Loucy (cell line): ENCODE data around the gene PRXL2A.

Experiments
- H2AFZ ChIP-seq: fragments of 200-600 bp; sonication (generic); 2 replicates; pipeline ENCODE4 v1.6.0; 2016; ENCODE audit warnings: antibody characterized with exemption, mild to moderate bottlenecking, low read length, moderate library complexity
- H3F3A ChIP-seq: fragments of 200-600 bp; 2 replicates; pipeline ENCODE4 v1.6.0; 2016; ENCODE audit warnings: antibody characterized with exemption, low read depth, mild to moderate bottlenecking
- H3K27me3 ChIP-seq: fragments of 200-600 bp; sonication (generic); 2 replicates; pipeline ENCODE4 v1.6.1; 2014; ENCODE audit warnings: low read length, mild to moderate bottlenecking; ENCODE audit not compliant: insufficient read depth, poor library complexity, severe bottlenecking
- H3K36me3 ChIP-seq: fragments of 200-600 bp; sonication (generic); 2 replicates; pipeline ENCODE4 v1.6.1; 2016; ENCODE audit warnings: low read length; ENCODE audit not compliant: insufficient read depth
- H3K4me1 ChIP-seq: fragments of 200-600 bp; sonication (generic); 2 replicates; pipeline ENCODE4 v1.5.1; 2014; ENCODE audit warnings: low read length, mild to moderate bottlenecking; ENCODE audit not compliant: insufficient read depth, poor library complexity, severe bottlenecking
- H3K4me2 ChIP-seq: fragments of 200-600 bp; sonication (generic); 2 replicates; pipeline ENCODE4 v1.6.0; 2014; ENCODE audit warnings: antibody characterized with exemption, low read length, low read depth, mild to moderate bottlenecking; ENCODE audit not compliant: poor library complexity, severe bottlenecking
- H3K4me3 ChIP-seq: fragments of 200-600 bp; sonication (generic); 2 replicates; pipeline ENCODE4 v1.5.1; 2014; ENCODE audit warnings: low read length, mild to moderate bottlenecking, mixed read lengths; ENCODE audit not compliant: poor library complexity, severe bottlenecking
- H3K79me2 ChIP-seq: fragments of 200-600 bp; sonication (generic); 2 replicates; pipeline ENCODE4 v1.6.1; 2014; ENCODE audit warnings: low read length; ENCODE audit not compliant: insufficient read depth
- H3K9ac ChIP-seq: fragments of 200-600 bp; sonication (generic); 2 replicates; pipeline ENCODE4 v1.6.0; 2014; ENCODE audit warnings: mild to moderate bottlenecking, low read depth, low read length, moderate library complexity; ENCODE audit not compliant: poor library complexity, severe bottlenecking
- H3K9me2 ChIP-seq: fragments of 200-600 bp; sonication (generic); replicated peaks from 2 replicates; pipeline ENCODE4 v1.6.1; 2016; ENCODE audit warnings: low read depth, low read length, mixed read lengths
- H3K9me3 ChIP-seq: fragments of 200-600 bp; sonication (generic); 2 replicates; pipeline ENCODE4 v1.6.1; 2014; ENCODE audit warnings: mild to moderate bottlenecking, antibody characterized with exemption, low read length, low read depth; ENCODE audit not compliant: insufficient read depth
- H4K20me1 ChIP-seq: fragments of 200-600 bp; sonication (generic); 2 replicates; pipeline ENCODE4 v1.6.0; 2014; ENCODE audit warnings: antibody characterized with exemption, low read length, mild to moderate bottlenecking; ENCODE audit not compliant: insufficient read depth, poor library complexity, severe bottlenecking
- EZH2phosphoT487 ChIP-seq: fragments of 200-600 bp; IDR thresholded peaks from 2 replicates; pipeline ENCODE4 v1.6.1; 2018; ENCODE audit warnings: antibody characterized with exemption, mild to moderate bottlenecking, moderate library complexity, borderline replicate concordance
- TF ChIP-seq, protein P1 (sequence below): fragments of 200-600 bp; sonication (generic); conservative IDR thresholded peaks from 2 replicates; pipeline ENCODE4 v1.5.1; 2014; ENCODE audit warnings: mild to moderate bottlenecking, antibody characterized with exemption, low read length

PRXL2A gene

DNA sequence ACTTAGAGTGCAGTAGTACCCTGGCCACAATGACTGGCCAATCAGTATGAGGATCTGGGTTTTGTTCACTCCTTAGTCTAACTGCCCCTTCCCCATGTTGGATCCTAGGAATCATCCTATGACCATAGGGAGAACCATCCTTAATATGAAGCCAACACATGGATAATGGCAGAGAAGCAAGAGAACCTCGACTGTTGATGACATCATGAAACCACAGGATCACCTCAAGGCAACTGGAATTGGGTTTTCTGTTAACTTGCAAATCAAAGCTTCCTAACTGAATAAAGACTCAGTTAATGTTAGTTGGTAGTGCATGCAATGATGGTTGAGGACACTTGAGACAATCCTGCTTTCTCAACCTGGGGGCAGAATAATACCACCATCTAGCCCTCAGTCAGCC is 3.3 kb upstream of the PRXL2A start:
- Histone ChIP-seq H3K27me3 (no peaks in the 10 kb centered on the region), H3K4me2 (no peak overlapping the region), H3K9ac (no peak overlapping the region), H2AFZ (no peak overlapping the region), H3K9me3 (no peaks in the 10 kb centered on the region), H3K79me2 (peaks cover 16% of the 10 kb centered on the region), H3K4me1 (peaks cover 24% of the 10 kb centered on the region), H3F3A (no peaks in the 10 kb centered on the region), H3K36me3 (no peaks in the 10 kb centered on the region), H4K20me1 (no peaks in the 10 kb centered on the region), H3K9me2 (no peaks in the 10 kb centered on the region), H3K4me3 (no peak overlapping the region)
- TF ChIP-seq EZH2phosphoT487 = no peak
- TF ChIP-seq, protein P1, sequence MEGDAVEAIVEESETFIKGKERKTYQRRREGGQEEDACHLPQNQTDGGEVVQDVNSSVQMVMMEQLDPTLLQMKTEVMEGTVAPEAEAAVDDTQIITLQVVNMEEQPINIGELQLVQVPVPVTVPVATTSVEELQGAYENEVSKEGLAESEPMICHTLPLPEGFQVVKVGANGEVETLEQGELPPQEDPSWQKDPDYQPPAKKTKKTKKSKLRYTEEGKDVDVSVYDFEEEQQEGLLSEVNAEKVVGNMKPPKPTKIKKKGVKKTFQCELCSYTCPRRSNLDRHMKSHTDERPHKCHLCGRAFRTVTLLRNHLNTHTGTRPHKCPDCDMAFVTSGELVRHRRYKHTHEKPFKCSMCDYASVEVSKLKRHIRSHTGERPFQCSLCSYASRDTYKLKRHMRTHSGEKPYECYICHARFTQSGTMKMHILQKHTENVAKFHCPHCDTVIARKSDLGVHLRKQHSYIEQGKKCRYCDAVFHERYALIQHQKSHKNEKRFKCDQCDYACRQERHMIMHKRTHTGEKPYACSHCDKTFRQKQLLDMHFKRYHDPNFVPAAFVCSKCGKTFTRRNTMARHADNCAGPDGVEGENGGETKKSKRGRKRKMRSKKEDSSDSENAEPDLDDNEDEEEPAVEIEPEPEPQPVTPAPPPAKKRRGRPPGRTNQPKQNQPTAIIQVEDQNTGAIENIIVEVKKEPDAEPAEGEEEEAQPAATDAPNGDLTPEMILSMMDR = no peak

DNA sequence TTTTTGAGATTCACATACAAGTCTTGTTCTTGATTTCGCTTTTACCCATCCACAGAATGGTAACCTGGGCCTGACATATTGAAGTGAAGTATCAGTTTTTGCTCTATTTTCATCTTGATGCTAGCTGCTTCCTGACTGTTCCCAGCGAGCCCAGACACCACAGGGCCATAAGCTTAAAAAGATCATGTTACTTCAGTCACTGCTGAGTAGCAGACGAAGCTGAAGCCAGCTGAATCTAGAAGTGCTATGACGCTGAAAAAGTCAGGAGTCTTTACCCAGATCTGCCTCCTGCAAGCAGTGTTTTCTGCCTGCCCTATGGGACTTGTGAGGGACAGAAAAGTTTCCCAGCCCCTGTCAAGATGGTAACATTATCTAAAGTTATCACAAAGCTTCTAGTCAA is 2.7 kb upstream of the PRXL2A start:
- Histone ChIP-seq H3K79me2 (peaks cover 22% of the 10 kb centered on the region), H3K4me3 (no peak overlapping the region), H3K9me2 (no peaks in the 10 kb centered on the region), H3F3A (no peaks in the 10 kb centered on the region), H3K4me1 (peaks cover 29% of the 10 kb centered on the region), H3K4me2 (no peak overlapping the region), H2AFZ (0 out of 2 replicates have a peak overlapping the region, but pooled peaks have one; percentile 27), H3K9ac (no peak overlapping the region), H3K27me3 (no peaks in the 10 kb centered on the region), H3K9me3 (no peaks in the 10 kb centered on the region), H3K36me3 (no peaks in the 10 kb centered on the region), H4K20me1 (peaks cover under 1% of the 10 kb centered on the region)
- TF ChIP-seq, protein P1 = no peak
- no peak for TF ChIP-seq EZH2phosphoT487

DNA sequence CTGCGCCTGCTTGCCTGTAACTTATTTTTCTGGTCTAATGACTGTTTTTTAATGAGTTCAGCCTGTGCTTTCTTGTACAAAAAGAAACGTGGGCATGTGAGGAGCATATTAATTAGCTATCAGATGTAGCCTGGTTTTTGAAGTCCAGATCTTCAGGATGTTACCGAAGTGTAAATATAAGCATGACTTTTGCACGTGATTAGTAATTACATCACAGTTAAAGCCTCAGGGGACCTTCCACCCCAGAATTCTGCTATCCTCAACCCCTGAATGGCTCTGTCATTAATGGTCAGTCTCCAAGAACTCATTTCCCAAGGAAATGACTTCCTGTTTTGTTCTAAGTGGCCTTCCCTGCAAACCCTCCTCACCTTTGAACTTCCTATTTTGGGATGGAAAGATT is 2.1 kb upstream of the PRXL2A start:
- H3K9ac ChIP-seq = no peak overlapping the region
- no peaks in the 10 kb centered on the region for H3K27me3 ChIP-seq
- H3K4me2 ChIP-seq = no peak overlapping the region
- H2AFZ ChIP-seq = no peak overlapping the region
- no peaks in the 10 kb centered on the region for H3F3A ChIP-seq
- peaks cover 5% of the 10 kb centered on the region for H4K20me1 ChIP-seq
- H3K79me2 ChIP-seq = peaks cover 28% of the 10 kb centered on the region
- TF ChIP-seq EZH2phosphoT487 = no peak
- TF ChIP-seq, protein P1 = no peak
- H3K9me2 ChIP-seq = no peaks in the 10 kb centered on the region
- H3K9me3 ChIP-seq = no peaks in the 10 kb centered on the region
- no peak overlapping the region for H3K4me3 ChIP-seq
- H3K36me3 ChIP-seq = no peaks in the 10 kb centered on the region
- H3K4me1 ChIP-seq = peaks cover 35% of the 10 kb centered on the region
